HG03342 (cell line): ENCODE results near the gene BICDL1.
A peak's percentile ranks its signal among the peaks of the same experiment; 100 is the strongest.

Experiments
- ATAC-seq: cut with Tn5 transposase; IDR thresholded peaks from one replicate; pipeline ENCODE4 v1.9.1; 2021; ENCODE audit warnings: mild to moderate bottlenecking, moderate library complexity; ENCODE audit not compliant: unreplicated experiment

The BICDL1 gene

DNA sequence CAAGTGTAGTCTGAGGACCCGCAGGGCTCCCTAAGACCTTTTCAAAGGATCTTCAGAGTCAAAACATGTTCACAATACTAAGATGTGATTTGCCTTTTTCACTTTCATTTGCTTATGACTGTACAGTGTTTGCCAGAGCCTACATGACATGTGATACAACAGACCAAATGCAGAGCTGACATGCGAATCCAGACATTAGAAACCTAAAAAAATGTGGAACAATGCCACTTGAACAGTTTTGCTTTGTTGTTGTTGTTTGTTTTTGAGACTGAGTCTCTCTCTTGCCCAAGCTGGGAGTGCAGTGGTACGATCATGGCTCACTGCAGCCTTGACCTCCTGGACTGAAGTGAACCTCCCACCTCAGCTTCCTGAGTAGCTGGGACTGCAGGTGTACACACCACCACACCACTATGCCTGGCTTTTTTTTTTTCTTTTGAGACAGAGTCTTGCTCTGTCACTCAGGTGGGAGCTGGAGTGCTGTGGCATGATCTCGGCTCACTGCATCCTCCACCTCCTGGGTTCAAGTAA, 132.8 kb downstream of the BICDL1 start:
- ATAC-seq = peak; percentile 42

DNA sequence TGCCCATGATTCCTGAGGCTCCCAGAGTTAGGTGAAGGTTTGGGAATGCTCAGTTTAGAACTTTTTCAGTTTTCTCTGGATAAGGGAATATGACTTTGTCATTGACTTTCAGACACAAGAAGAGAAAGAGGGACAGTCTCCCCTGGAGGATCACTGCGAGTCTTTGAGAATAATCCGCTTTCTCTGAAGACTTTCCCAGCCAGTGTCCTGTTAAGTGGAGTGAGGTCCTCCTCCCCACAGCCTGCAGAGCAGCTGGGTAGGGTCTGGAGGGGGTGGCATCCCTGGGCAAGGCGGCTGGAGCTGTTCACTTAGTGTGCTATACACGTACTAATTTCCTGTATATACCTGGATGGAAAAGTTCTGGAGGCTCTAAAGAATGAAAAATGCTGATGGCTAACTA, 136.0 kb downstream of the BICDL1 start:
- no peak for ATAC-seq

DNA sequence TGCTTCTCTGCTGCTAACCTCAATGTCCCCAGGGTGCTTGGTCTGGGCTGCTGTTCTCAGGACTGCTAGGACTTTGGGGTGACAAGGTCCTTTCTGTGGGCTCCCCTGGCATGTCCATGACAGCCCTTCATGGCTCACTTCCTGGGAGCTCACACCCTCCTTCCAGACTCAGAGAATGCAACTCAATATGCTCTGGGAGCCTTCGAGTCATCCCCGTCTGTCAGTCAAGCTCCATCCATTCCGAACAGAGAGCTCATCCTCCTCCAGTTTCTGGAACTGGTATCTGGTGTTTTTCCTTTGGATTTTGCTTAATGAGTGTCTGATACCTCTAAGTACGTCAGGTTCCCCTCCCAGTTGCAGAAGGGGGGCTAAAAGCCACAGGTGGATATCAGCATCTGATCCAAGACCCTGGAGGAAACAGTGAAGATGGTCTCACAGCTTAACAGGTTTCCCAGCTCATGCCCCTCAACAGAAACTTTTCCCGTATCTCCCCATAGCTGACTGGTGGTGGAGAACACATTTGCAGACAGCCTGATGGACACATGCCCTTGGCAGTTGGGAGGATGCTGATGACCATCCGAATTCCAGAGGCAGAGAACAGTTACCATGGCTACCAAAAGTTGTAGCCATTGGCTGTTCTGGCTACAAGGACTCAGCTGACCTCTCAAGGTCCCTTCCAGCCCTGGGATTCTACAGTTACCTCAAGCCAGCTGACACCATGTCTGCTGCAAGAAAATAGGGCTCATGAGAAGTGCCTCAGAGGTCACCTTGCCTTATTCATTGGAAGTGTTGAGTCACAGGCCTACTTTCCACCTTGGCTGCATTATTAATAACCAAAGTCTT, 137.0 kb downstream of the BICDL1 start:
- ATAC-seq = no peak

DNA sequence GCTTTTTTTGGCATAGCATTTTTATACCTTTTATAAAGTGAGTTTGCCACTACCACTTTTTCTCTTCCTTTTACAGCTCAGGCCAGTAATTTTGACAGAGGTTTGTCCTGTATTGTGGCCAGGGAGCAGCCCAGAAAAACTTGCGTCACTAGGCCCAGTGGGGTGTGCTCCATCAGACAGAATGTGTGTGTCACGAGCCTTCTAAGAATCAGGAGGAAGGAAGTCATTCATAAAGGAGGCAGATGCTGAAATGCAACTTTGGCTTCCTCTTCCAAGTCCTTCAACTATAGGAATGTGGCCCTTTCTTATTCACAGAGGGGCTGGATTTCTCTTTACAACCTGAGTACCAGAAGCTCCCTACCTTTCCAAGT, 137.6 kb downstream of the BICDL1 start:
- no peak for ATAC-seq

DNA sequence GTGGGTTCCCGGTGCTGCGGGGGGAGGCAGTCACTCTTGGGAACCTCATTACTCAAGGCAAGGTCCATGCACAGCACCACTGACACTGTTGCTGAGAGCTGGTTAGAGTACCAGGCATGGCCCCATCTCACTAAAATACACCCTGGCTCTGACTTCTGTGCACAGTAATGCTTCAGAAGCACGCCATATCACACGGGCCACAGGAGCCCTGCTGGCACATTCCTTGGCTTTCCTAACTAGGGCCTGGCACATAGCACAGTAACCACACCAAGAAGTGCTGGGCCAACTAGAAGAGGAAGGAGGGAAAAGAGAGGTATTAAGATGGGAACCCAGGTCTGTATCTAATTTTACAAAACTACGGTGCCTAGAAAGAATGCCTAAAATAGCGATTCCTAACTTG, 141.0 kb downstream of the BICDL1 start:
- ATAC-seq = no peak

DNA sequence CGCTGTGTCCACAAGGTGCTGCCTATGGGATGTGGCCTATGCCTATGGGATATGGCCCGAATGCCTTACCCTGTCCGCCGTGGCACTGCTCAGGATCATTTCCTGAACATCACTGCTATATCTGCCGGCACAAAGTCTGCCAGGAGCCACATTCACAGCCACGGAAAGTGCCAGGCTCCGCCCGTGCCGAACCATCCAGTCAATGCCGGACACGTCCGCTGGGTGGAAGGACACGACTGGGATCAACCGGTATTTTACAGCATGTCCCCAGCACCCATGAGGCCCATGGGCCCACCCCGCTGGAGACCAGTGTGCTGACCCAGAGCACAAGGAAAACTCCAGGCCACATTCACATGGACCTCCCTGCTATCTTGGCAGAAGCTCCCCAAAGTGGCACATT, 142.1 kb downstream of the BICDL1 start:
- no peak for ATAC-seq

DNA sequence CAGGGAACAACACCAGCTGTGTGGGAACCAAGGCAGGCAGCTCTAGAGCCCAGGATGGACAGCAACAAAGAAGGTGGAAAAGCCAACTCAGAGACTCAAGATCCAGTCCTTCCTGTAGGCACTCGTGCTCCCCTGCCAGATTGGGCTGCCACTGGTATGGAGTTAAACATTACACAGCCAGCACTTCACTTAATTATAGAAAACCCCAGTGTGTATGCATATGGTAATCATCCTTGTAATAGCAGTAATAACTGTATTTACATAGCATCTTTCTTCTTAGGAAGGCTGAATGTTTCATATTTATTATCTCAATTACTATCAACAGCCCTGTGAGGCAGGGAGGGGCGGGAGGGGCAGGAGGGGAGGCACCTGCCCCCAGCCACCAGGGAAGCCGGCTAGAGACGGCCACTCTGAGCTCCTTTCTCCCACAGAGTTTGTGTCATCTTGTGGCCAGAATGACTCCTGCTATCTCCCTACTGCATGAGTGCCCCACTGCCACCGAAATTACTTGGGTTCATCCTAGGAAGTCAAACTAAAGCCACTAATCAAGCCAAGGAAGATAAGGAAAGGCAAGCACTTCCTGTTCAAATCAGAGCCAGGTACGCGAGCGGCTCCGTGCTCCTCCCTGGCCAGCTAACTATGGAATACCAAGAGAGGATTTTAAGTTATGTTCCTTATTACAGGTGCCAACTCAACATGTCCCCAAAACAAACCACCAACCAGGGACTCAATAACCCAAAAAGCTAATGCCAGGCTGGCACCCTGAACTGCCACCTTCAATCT, 143.2 kb downstream of the BICDL1 start:
- no peak for ATAC-seq

DNA sequence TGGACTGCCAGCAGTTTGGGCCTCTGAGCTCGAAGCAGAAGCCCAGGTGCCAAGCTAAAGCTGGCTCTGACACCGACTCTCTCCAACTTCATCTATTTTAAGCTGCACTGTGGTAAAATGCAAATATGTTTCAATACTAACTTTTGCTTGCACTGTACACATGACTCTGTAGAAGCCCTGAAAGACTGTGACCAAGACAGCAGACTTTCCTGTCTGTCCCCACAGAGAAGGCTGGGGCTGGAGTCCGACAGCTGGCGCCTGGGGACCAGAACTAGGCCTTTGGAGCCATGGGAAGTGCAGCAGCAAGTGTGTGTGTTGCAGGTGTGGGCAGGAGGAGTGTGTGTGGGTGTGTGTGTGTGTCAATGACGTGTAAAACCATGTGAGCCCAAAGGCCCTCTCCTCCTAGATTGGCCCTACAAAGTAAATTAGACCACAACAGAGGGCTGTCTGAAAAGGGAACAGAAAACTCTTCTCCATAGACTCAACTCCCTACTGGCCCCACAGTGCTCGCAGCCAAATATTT, 143.9 kb downstream of the BICDL1 start:
- ATAC-seq = peak; percentile 92

DNA sequence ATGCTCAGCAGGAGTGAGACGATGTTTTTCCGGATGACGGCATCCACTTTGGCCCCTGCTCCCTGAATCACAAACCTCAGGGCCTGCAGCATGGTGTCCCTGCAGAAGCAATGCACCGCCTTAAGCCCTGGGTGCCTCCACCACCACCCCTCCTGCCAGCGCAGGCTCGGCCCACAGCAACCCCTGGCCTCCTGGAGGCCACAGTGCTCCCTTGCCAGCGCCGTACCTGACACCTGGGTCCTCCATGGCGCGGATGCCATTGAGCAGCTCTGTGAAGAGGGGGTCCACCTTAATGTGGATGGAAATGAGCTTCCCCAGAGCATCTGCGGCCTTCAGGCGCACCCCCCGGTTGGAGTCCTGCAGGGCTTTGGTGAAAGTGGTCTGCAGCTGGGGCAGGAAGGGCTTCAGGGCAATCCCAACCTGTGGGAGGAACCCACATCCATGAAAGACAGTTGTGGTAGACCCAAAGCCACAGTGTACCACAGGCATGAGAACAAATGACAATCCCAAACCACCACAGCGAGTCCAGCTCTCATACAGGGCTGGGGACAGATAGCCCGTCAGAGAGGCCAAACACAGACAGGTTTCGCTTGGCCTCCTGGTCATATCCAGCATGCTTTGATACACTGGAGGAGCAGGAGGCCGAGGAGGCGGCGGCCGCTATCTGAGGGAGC, 145.4 kb downstream of the BICDL1 start:
- no peak for ATAC-seq

DNA sequence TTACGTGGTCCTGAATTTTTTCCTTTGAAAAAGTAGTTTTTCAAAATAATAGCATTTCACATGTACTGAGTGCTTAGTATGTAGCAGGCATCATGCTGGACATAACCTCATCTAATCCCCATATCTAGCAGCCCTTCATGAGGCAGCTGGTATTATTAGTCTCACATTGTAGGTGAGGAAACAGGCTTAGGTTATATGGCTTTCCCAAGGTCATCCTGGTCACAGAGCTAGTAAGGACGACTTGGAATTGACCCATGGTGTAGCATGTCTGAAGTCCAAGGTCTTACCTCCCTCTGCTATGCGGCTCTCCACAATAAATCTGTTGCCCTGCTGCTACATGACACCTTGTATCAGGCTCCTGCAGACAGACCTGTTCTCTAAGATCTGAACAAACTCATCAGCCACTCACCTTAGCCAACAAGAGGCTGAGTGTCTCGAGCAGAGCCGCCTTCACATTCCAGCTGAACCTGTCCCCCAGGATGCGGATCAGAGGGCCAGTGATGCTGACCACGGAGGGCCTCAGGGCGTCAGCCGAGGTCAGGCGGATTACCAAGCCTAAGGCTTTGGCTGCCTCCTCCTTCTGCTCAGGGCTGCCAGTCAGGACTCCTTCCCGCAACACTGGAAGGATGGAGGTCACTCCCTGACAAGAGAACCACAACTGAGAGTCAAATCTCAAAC, 147.2 kb downstream of the BICDL1 start:
- ATAC-seq = no peak

DNA sequence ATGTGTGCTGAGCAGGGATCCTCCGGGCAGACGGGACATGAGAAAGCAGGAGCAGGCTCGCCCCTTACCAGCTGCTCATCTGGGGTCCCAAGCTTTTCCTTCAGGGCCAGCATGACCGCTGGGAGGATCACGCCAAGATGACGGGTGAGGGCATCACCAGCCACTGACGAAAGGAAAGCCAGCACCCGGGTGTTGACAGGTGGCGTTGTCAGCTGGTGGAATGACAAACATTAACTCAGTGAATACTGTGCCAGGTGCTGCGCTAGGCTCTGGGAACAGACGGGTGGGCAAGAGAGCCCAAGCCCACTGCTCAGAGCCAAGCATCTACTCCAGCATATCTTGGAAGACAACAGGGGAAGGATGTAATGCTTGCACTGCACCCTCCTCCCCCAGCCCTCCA, 148.8 kb downstream of the BICDL1 start:
- no peak for ATAC-seq

DNA sequence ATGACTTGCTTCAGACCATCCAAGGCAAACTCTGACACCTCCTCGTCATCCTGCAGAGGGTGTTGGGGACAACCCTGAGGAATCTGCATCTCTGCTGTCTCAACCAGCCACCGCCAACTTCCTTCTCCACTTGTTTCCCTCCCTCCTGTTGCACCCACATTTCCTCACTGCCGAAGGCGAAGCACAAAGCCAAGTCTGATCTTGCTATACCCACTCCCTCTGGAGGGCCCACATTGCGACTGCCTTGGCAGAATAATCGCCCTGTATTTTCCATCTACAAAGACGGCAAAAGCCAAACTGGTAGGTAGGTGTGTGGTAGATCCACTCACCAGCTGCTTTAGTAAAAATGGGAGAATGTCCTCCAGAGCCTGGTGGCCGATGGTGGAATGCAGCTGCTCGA, 149.3 kb downstream of the BICDL1 start:
- ATAC-seq = no peak

DNA sequence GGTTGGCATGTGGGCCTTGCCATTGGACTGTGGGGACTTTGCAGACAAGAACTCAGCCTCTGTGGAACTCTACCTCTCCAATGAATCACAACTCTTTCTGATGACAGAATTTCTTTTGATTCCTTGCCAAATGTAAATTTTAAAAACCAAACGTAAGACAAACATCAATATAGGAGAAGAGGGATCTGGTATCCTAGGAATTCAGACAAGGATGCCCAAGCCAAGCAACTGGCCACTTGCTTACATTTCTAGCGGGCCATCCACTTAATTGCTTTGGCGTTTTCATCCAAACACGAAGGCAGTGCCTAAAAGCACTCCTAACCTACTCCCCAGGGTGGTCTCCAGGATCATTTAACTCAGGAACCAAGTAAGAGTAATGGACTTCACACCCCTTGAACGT, 150.9 kb downstream of the BICDL1 start:
- no peak for ATAC-seq

DNA sequence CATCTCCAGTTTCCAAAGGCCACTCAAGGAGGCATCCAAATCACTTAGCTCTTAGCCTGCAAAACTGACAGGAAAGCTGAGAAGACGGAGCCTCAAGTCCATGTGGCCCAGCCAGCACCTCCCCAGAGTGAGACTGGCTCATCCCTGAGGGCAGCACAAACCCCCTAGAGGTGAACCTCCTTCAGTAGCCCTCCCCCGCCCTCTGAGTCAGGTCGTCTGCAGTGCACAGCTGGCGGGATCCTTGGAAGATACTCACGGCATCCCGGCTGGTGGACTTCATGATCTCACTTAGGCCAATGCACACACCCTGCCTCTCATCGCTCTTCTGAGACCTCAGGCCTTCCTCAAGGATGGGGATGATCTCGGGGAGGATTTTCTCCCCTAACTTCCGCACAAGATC, 151.6 kb downstream of the BICDL1 start:
- no peak for ATAC-seq

DNA sequence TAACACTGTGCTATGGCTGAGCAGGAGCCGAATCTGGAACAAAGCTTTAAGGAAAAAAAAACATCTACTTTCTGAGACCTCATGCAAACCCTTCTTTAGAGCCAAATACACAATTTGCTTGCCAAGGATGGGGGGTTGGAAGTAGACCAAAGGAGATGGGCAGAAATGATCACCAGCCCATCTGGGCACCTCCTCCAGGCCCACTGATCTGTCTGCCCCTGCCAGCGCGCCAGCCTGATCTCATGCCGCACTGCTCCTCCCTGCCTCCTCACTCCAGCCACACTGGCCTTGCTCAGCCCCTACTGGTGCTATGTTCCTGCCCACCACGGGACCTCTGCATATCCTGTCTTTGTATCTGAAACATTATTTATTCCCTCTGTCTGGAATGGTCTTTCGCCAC, 152.3 kb downstream of the BICDL1 start:
- no peak for ATAC-seq

DNA sequence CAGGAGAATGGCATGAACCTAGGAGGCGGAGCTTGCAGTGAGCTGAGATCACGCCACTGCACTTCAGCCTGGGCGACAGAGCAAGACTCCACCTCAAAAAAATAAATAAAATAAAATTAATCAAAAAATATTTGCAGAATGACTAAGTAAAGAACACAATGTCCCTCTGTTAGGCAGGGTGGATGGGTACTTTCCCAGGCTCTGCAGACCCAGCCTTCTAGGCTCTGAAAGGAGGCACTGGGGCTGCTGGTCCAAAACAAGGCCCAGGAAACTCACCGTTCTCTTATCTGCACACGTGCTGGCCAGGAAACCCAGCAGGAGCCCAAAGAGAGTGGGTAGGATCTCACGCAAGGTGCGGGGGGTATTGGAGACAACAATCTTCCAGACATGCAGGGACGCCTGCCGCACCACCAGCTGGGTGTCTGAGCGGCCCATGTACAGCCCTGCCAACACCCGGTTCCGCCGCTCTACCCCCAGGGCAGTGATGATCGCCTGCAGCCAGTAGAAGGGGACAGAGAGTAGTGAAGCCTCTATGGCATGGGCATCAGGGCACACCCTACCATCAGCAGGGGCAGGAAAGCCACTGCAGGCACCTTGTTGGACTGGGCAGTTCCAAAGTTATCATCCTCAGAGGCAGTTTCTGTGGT, 153.3 kb downstream of the BICDL1 start:
- no peak for ATAC-seq
